HG03442 (cell line): ENCODE measurements around the gene NCK1.
"Not testable (repeated sequence)": the region's sequence is repeated elsewhere in the genome, so short reads cannot be mapped to it uniquely, and the experiment has no call there.

Experiments
- ATAC-seq: cut with Tn5 transposase; IDR thresholded peaks from one replicate; pipeline ENCODE4 v1.9.1; 2021; ENCODE audit warnings: mild to moderate bottlenecking, moderate library complexity; ENCODE audit not compliant: unreplicated experiment

NCK1 gene

DNA sequence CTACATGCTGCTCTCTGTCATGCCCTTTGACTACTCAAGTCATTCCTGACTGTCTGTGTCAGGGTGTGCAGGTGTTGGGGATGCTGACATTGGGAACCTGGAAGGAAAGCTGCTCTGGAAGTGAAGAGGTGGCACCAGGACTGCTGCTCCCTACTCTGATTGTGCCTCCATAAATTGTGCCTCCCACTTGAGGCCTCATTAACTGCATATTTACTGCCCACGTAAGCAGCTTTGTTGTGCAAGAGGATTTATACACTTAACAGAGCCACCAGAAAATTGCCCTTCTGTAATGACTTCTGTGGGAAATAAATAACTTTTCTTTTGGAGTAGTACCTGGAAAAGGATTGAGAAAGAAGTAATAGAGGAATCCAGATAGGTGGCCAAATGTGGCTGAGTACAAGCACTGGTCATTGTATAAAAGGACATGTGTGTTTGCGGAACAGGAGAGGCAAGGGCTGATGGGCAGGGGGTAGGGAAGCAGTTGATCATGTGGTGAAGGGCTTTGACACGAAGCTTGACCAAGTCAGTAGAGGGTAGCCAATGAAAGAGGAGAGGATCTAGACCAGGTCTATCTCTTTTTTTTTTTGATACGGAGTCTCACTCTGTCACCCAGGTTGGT lies 120.6 kb downstream of the NCK1 start:
- no peak for ATAC-seq

- no peak for ATAC-seq
Measured at GRCh38 chr3:136984837-136985236, 122.8 kb downstream of the NCK1 start.

- ATAC-seq, result not testable (repeated sequence)
Measured at GRCh38 chr3:136987398-136987980, 125.5 kb downstream of the NCK1 start.

DNA sequence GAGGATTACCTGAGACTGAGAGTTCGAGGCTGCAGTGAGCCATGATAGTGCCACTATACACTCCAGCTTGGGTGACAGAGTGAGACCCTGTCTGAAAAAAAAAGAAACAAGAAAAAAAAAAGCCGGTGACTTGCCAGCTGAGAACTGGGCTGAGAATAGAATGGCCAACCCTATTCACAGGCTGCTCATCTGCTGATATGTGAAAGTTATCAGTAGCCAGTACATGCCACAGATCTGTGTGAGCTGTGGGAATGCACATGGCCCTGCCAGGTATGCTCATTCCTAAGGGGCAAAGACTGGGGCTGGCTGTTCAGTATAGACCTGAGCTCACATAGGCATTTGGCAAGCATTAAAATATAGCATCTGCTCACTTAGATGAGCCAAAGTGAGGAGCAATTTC lies 126.6 kb downstream of the NCK1 start:
- ATAC-seq, result no peak

GRCh38 chr3:136989781-136990524 lies 127.9 kb downstream of the NCK1 start:
- ATAC-seq, result no peak

- ATAC-seq, result no peak
Measured at GRCh38 chr3:136990826-136991225, 128.8 kb downstream of the NCK1 start.

- no peak for ATAC-seq
Measured at GRCh38 chr3:136992115-136992514, 130.1 kb downstream of the NCK1 start.

DNA sequence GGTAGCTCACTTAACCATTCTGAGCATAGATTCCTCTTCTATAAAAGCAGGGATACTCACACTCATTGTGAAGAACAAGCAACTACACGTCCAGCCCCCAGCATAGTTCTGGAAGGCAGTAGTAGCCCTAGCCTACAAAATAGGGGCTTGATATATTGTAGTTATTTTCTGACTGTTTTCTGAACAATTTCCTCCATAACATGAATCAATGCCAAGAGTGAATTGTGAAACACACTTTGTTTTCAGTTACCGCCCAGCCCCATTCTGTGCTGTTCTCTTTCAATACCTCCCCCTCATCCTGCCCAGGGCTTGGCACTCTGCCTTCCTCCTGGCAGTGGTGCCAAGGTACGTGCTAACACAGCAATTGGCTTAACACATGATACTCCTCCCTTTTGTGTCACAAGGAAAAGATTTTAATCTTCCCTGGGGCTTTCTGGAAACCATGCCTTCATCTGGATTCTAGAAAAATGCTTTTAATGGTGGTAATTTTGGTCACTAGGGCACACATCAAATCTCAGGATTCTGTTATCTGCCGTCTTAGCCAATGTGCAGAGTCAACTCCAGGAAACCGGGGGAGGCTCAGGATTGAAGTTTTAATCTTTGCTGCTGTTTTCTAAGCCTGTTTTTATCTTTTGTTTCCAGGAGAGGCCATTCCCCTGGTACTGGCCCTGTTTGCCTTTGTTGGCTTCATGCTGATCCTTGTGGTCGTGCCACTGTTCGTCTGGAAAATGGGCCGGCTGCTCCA lies 132.9 kb downstream of the NCK1 start:
- ATAC-seq, result no peak

DNA sequence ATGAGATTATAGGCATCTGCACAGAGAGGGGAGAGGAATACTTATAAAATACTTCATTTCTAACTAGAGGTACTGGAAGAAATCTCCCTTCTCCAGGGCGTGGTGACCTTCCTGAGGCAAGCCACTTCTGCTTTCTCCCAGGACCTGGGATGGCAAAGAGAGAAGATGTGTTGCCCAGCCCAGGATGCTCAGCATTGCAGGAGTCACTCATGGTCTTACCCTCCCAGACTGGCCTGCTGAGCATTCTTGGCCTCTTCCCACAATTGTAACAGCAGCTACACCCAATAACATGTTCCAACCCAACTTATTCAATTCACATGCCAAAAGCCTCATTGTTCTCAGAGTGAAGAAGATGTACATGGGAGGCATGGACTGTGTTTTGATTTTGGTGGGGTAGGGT lies 133.6 kb downstream of the NCK1 start:
- ATAC-seq, result no peak
